Measurements from ENCODE around the gene ACADS.

ACADS gene

GRCh38 chr12:120686151-120686689 is 39.4 kb upstream of the ACADS start (continued):
- no peak for TF ChIP-seq AEBP2 (tag by site-specific recombination; IDR thresholded peaks at IDR 0.05; ENCODE audit: borderline replicate concordance)
- no peak for TF ChIP-seq ZNF677 (tag by site-specific recombination; IDR thresholded peaks at IDR 0.05)
- TF ChIP-seq FEZF1 (tag by site-specific recombination; IDR thresholded peaks at IDR 0.05) = no peak
- no peak for TF ChIP-seq ZNF571 (tag by site-specific recombination; IDR thresholded peaks at IDR 0.05)
- no peak for TF ChIP-seq ZNF555 (tag by site-specific recombination; conservative IDR thresholded peaks at IDR 0.05)
- no peak for TF ChIP-seq ZNF701 (tag by site-specific recombination; IDR thresholded peaks at IDR 0.05)
- no peak for TF ChIP-seq ZNF266 (tag by site-specific recombination; IDR thresholded peaks at IDR 0.05; ENCODE audit: low read depth)
- no peak for TF ChIP-seq ZNF768 (tag by site-specific recombination; IDR thresholded peaks at IDR 0.05)
- TF ChIP-seq ZBTB48 (tag by site-specific recombination; IDR thresholded peaks at IDR 0.05) = peak; percentile 51; the same call in 1 of the 2 replicates
- TF ChIP-seq ZNF24 (tag by site-specific recombination; IDR thresholded peaks at IDR 0.05) = no peak
- no peak for TF ChIP-seq ZNF692 (tag by site-specific recombination; IDR thresholded peaks at IDR 0.05)
- TF ChIP-seq ZNF426 (tag by site-specific recombination; IDR thresholded peaks at IDR 0.05) = no peak
- no peak for TF ChIP-seq ZNF707 (tag by site-specific recombination; IDR thresholded peaks at IDR 0.05)
- TF ChIP-seq ZBTB1 (tag by site-specific recombination; IDR thresholded peaks at IDR 0.05) = no peak
- no peak for TF ChIP-seq OSR2 (tag by site-specific recombination; IDR thresholded peaks at IDR 0.05)
- TF ChIP-seq ZNF621 (tag by site-specific recombination; IDR thresholded peaks at IDR 0.05) = no peak
- no peak for TF ChIP-seq ZNF629 (tag by site-specific recombination; IDR thresholded peaks at IDR 0.05)
- TF ChIP-seq ZNF423 (tag by site-specific recombination; IDR thresholded peaks at IDR 0.05) = peak; percentile 94
- no peak for TF ChIP-seq ZNF510 (tag by site-specific recombination; IDR thresholded peaks at IDR 0.05; ENCODE audit: insufficient replicate concordance)
- no peak for TF ChIP-seq ZNF433 (tag by site-specific recombination; IDR thresholded peaks at IDR 0.05; ENCODE audit: low read depth)
- no peak for TF ChIP-seq TRIM28 (IDR thresholded peaks at IDR 0.05; ENCODE audit: borderline replicate concordance, low read length)
- TF ChIP-seq ZNF16 (tag by site-specific recombination; IDR thresholded peaks at IDR 0.05; ENCODE audit: low read depth) = no peak
- no peak for TF ChIP-seq ZNF610 (tag by site-specific recombination; IDR thresholded peaks at IDR 0.05; ENCODE audit: borderline replicate concordance)
- no peak for TF ChIP-seq ZNF521 (tag by site-specific recombination; IDR thresholded peaks at IDR 0.05)
- TF ChIP-seq ZNF529 (tag by site-specific recombination; IDR thresholded peaks at IDR 0.05; ENCODE audit: insufficient replicate concordance) = no peak
- TF ChIP-seq, protein P1, sequence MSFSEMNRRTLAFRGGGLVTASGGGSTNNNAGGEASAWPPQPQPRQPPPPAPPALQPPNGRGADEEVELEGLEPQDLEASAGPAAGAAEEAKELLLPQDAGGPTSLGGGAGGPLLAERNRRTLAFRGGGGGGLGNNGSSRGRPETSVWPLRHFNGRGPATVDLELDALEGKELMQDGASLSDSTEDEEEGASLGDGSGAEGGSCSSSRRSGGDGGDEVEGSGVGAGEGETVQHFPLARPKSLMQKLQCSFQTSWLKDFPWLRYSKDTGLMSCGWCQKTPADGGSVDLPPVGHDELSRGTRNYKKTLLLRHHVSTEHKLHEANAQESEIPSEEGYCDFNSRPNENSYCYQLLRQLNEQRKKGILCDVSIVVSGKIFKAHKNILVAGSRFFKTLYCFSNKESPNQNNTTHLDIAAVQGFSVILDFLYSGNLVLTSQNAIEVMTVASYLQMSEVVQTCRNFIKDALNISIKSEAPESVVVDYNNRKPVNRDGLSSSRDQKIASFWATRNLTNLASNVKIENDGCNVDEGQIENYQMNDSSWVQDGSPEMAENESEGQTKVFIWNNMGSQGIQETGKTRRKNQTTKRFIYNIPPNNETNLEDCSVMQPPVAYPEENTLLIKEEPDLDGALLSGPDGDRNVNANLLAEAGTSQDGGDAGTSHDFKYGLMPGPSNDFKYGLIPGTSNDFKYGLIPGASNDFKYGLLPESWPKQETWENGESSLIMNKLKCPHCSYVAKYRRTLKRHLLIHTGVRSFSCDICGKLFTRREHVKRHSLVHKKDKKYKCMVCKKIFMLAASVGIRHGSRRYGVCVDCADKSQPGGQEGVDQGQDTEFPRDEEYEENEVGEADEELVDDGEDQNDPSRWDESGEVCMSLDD (tag by site-specific recombination; IDR thresholded peaks at IDR 0.05) = no peak
- no peak for TF ChIP-seq ZNF211 (tag by site-specific recombination; IDR thresholded peaks at IDR 0.05; ENCODE audit: low read depth)
- TF ChIP-seq ZNF175 (tag by site-specific recombination; IDR thresholded peaks at IDR 0.05) = no peak
- TF ChIP-seq PRDM1 (tag by site-specific recombination; IDR thresholded peaks at IDR 0.05) = no peak
- TF ChIP-seq MYNN (tag by site-specific recombination; IDR thresholded peaks at IDR 0.05; ENCODE audit: borderline replicate concordance) = peak; percentile 31; the same call in 1 of the 2 replicates
- no peak for TF ChIP-seq ZNF324 (tag by site-specific recombination; IDR thresholded peaks at IDR 0.05)
- no peak for TF ChIP-seq ZNF623 (tag by site-specific recombination; IDR thresholded peaks at IDR 0.05)
- no peak for TF ChIP-seq ZNF830 (tag by site-specific recombination; IDR thresholded peaks at IDR 0.05; ENCODE audit: low read depth)
- TF ChIP-seq KLF8 (tag by site-specific recombination; IDR thresholded peaks at IDR 0.05) = no peak
- no peak for TF ChIP-seq ZNF654 (tag by site-specific recombination; IDR thresholded peaks at IDR 0.05; ENCODE audit: low read depth)
- no peak for TF ChIP-seq ZBTB20 (tag by site-specific recombination; IDR thresholded peaks at IDR 0.05)
- no peak for TF ChIP-seq ZNF530 (tag by site-specific recombination; IDR thresholded peaks at IDR 0.05; ENCODE audit: low read depth)
- TF ChIP-seq ZNF548 (tag by site-specific recombination; IDR thresholded peaks at IDR 0.05) = no peak

Measured in HEK293 (cell line).